ENCODE results near the gene LRMDA. TPM values are rescaled to one million over a fixed set of nuclear protein-coding genes. Genes with fewer than 3 reads are reported as not detected.

Gene LRMDA
- total RNA-seq, 4 donors from 2014 or later = 2.2 to 7.8 (median 4.5) TPM

- intact Hi-C loops (cut with DNase I; ENCODE audit: low total_unique reads) (no loop called here), in situ Hi-C loops (cut with MboI; ENCODE audit: low pct_ligation_motif_present in 1 of 4, low pct_unique_long_range_greater_than_20kb in 1 of 4, low sequenced_read_pairs in 3 of 4) (no loop called here)
- TF ChIP-seq CTCF (IDR thresholded peaks at IDR 0.05) = no peak
- DNase-seq = no peak
- H3K9me3 ChIP-seq = no peaks in the 10 kb centered on the region
- no peaks in the 10 kb centered on the region for H3K36me3 ChIP-seq
- no peak overlapping the region for H3K27ac ChIP-seq
- peaks cover 5 to 20% (median 11%) of the 10 kb centered on the region in 4 donors for H3K4me1 ChIP-seq
- no peaks in the 10 kb centered on the region for H3K27me3 ChIP-seq
- no peak overlapping the region for H3K4me3 ChIP-seq
- 19 to 48% methylated on average over 3 to 7 of the region's 7 CpGs for WGBS, 2 donors (ENCODE audit: low coverage in 1 of 2)
These were observed 18.1 kb downstream of the LRMDA start for GRCh38 chr10:75449382-75450074.

GRCh38 chr10:75450075-75450445 is 18.6 kb downstream of the LRMDA start:
- H3K9me3 ChIP-seq = no peaks in the 10 kb centered on the region
- TF ChIP-seq POLR2A (IDR thresholded peaks at IDR 0.05) (no peak), EP300 (IDR thresholded peaks at IDR 0.05; ENCODE audit: low read depth) (no peak), POLR2AphosphoS5 (IDR thresholded peaks at IDR 0.05) (no peak), CTCF (IDR thresholded peaks at IDR 0.05) (no peak)
- no peak overlapping the region for H3K4me3 ChIP-seq
- DNase-seq = no peak
- intact Hi-C loops (cut with DNase I; ENCODE audit: low total_unique reads) = no loop called here
- H3K36me3 ChIP-seq = no peaks in the 10 kb centered on the region
- no peaks in the 10 kb centered on the region for H3K27me3 ChIP-seq
- H3K4me1 ChIP-seq = peaks cover 5 to 20% (median 11%) of the 10 kb centered on the region in 4 donors
- no peak overlapping the region for H3K27ac ChIP-seq
- 57 to 67% methylated on average over 3 to 4 of the region's 4 CpGs for WGBS, 2 donors (ENCODE audit: low coverage in 1 of 2)
- in situ Hi-C loops (cut with MboI; ENCODE audit: low pct_ligation_motif_present in 1 of 4, low pct_unique_long_range_greater_than_20kb in 1 of 4, low sequenced_read_pairs in 3 of 4) = no loop called here

GRCh38 chr10:75450644-75451640 is 19.5 kb downstream of the LRMDA start:
- H3K36me3 ChIP-seq = no peaks in the 10 kb centered on the region
- H3K27me3 ChIP-seq = no peaks in the 10 kb centered on the region
- no peaks in the 10 kb centered on the region for H3K9me3 ChIP-seq
- H3K4me3 ChIP-seq = no peak overlapping the region
- peaks cover 5 to 20% (median 11%) of the 10 kb centered on the region in 4 donors for H3K4me1 ChIP-seq
- TF ChIP-seq POLR2AphosphoS5 (IDR thresholded peaks at IDR 0.05) (no peak), EP300 (IDR thresholded peaks at IDR 0.05; ENCODE audit: low read depth) (no peak), POLR2A (IDR thresholded peaks at IDR 0.05) (no peak), CTCF (IDR thresholded peaks at IDR 0.05) (no peak)
- no peak overlapping the region for H3K27ac ChIP-seq
- no peak for DNase-seq
- 92 to 93% methylated on average over 17 to 18 of the region's 18 CpGs for WGBS, 2 donors (ENCODE audit: low coverage in 1 of 2)
- intact Hi-C loops (cut with DNase I; ENCODE audit: low total_unique reads) = no loop called here
- in situ Hi-C loops (cut with MboI; ENCODE audit: low pct_ligation_motif_present in 1 of 4, low pct_unique_long_range_greater_than_20kb in 1 of 4, low sequenced_read_pairs in 3 of 4) = no loop called here

GRCh38 chr10:75451831-75452230 is 20.4 kb downstream of the LRMDA start:
- in situ Hi-C loops (cut with MboI; ENCODE audit: low pct_ligation_motif_present in 1 of 4, low pct_unique_long_range_greater_than_20kb in 1 of 4, low sequenced_read_pairs in 3 of 4) = no loop called here
- DNase-seq = no peak
- 79 to 95% methylated on average over 4 to 5 of the region's 5 CpGs for WGBS, 2 donors (ENCODE audit: low coverage in 1 of 2)
- no peak overlapping the region for H3K4me3 ChIP-seq
- H3K36me3 ChIP-seq = no peaks in the 10 kb centered on the region
- TF ChIP-seq POLR2AphosphoS5 (IDR thresholded peaks at IDR 0.05) (no peak), CTCF (IDR thresholded peaks at IDR 0.05) (no peak), POLR2A (IDR thresholded peaks at IDR 0.05) (no peak), EP300 (IDR thresholded peaks at IDR 0.05; ENCODE audit: low read depth) (no peak)
- no peak overlapping the region for H3K27ac ChIP-seq
- H3K4me1 ChIP-seq = peaks cover 5 to 20% (median 11%) of the 10 kb centered on the region in 4 donors
- H3K27me3 ChIP-seq = no peaks in the 10 kb centered on the region
- intact Hi-C loops (cut with DNase I; ENCODE audit: low total_unique reads) = no loop called here
- no peaks in the 10 kb centered on the region for H3K9me3 ChIP-seq

Data from transverse colon (tissue), 4 donors.